Muscle of back (tissue), 11 donors: ENCODE measurements around the gene ELMO2. TPM values are rescaled to one million over a fixed set of nuclear protein-coding genes. Genes with fewer than 3 reads are reported as not detected.
A peak's percentile ranks its signal among the peaks of the same experiment; 100 is the strongest.

Source experiments
- DNase-seq, 3 donors: peaks; one replicate each; pipeline versions ENCODE4 v3.0.0 to v3.0.0-alpha.2; 2013
- polyA plus RNA-seq, 10 donors: library from polyadenylated mRNA; unstranded; fragments of 120-200 nt; gene quantifications; one replicate each; pipeline ENCODE4 v1.2.1, GENCODE V29; 2013; ENCODE audit not compliant: insufficient read length in 10 of 10

The ELMO2 gene
- polyA plus RNA-seq, 10 donors = 33.0 to 48.5 (median 41.1) TPM

- no peak for DNase-seq
These were observed 37.5 kb downstream of the ELMO2 start for GRCh38 chr20:46368902-46369268.

DNA sequence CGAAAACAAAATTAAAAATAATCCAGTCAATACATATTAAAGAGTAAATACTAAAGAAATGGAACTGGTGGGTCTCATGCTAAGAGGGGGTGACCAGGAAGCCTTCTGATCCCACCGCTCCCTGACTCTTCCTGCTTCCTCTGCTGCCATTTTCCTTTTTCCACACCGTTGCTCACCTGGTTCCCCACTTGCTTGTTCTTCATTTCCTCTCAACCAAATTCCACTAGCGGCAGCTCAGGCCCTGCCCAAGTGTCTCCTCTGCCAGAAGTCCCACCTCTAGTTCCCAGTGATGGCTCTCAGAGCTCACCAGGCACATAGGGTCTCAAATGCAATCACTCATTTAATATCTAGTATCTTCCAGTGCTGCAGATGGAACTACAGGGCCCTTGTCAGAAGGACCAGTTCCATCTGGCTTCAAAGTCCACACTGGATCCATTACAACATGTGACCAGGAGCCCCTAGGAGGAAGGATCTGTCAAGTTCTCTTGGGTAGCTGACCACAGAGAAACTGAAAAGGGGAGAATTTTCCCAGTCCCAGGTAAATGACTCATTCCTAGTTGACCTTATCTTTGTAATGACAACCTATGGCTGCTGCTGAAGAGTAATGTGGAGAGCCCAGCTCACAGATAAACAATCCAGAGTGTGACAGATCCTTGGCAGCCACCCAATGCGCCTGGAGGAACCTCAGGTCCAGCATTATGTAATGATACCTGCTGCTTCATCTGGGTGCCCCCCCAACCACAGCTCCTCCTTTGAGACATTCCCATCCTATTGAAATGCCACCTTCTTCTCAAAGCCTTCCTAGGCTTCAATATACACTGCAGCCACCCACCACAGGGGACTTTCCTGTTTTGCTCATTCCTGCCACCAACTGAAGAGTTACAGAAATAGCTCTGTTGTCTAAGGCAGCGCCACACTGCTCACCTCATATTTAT lies 38.2 kb downstream of the ELMO2 start:
- no peak for DNase-seq

DNA sequence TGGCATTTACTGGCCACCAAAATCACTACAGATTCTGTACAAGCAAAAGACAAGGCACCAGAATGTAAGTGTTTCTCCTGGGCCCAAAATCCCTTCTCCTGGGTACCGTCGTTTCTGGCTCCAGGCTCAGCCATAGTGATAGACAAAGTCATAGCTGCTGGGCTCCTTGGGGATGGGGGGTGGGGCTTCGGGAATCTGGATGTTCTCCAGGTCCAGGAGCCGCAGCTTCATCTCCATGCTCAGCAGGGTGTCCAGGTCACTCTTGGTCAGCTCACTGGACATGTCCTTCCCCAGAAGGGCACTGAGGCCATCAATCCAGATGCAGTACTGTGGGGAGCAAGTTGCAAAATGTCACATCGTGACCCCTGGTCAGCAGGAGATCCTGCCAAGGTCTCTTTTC lies 39.2 kb downstream of the ELMO2 start:
- no peak for DNase-seq

- DNase-seq = no peak
These were observed 39.6 kb downstream of the ELMO2 start for GRCh38 chr20:46366826-46367225.

DNA sequence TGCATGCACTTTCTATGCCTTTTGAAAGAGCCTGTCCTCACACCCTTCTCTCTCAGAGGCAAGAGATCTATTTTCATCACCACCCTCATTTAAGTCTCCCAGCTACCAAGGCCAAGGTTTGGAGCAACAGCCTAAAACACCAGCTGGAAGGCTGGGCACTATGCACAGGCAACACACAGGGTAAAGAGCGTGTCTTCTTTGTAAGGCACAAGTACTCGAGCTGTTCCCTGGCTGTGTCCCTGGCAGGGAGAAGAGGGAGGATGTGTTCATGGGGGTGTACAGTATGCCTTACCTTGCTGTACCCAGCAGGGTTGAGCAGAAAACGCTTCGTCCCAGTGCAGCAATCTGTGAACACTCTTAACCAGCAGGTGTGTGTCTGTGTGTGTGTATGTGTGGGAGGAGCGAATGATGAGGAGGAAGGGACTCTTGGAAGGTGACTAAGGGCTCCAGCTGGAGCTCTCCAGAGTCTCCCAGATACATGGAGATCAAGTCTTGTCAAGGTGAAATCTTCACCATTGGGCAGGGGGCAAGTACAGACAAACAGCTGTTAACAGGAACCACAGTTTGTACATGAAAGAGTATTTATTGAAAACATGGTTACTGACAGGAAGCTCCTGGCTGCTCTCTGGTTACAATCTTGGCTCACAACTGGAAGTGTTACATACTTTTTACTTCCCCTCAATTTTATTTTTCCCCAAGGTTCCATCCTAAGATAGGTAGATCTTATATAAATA lies 40.8 kb downstream of the ELMO2 start:
- no peak for DNase-seq

- DNase-seq = no peak
These were observed 41.5 kb downstream of the ELMO2 start for GRCh38 chr20:46364670-46365486.

DNA sequence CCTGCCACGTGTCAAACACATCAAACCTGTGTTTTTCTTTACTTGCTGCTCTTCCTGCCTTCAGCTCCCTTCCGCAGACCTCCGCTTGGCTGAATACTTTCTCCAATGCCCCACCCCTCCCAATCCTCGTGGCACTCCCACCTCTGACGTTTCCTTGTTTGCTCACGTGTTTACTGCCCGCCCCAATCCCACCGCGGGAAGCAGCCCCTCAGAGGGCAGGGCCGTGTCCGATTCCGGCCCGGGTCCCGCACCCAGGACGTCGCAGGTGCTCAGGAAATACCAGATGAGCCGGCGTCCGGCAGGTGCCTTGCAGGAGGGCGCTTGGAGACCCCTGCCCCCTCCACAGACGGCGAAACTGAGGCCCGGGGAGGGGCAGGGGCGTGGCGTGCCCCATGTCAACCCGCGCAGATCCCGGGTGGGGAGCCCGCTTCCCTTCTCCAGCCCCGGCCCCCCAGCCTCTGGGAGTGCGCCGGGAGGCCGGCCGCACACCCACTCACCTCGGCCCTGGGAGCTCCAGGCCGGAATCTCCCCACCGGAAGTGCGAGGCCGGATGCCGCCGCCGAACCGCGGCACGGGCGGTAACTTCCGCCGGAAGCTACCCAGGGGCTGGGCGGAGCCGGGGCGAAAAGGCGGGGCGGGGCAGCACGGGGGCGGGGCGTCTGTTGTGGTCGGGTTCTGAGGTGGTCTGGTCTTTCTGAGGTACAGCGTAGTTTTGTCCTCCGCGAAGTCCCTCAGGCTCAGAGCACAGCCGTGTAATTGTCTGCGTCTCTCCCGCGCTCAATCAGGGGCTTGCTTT lies 42.3 kb downstream of the ELMO2 start:
- DNase-seq = peak; percentile 83 to 95 (median 92)

GRCh38 chr20:46362921-46363867 lies 43.2 kb downstream of the ELMO2 start:
- DNase-seq = no peak

DNA sequence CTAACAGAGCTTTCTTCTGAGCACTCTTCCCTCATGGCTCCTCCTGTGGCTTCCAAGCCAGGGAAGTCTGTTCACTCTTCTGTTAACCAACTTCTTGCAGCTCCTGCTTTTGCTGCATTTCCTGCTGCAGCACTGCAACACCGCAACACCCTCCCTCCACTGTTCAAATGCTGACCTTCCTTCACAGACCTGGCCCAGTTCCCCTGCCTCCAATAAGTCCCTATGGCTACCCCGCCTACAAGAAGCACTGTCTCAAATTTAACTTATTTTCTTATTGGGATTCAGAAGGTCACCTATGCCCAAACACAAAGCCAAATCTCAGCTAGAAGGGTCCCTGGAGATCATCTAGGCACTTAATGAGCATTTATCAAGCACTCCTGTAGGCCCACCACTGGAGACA lies 44.6 kb downstream of the ELMO2 start:
- DNase-seq = no peak

- DNase-seq = no peak
These were observed 45.0 kb downstream of the ELMO2 start for GRCh38 chr20:46361381-46361780.

GRCh38 chr20:46359233-46359751 lies 47.1 kb downstream of the ELMO2 start:
- DNase-seq = no peak

DNA sequence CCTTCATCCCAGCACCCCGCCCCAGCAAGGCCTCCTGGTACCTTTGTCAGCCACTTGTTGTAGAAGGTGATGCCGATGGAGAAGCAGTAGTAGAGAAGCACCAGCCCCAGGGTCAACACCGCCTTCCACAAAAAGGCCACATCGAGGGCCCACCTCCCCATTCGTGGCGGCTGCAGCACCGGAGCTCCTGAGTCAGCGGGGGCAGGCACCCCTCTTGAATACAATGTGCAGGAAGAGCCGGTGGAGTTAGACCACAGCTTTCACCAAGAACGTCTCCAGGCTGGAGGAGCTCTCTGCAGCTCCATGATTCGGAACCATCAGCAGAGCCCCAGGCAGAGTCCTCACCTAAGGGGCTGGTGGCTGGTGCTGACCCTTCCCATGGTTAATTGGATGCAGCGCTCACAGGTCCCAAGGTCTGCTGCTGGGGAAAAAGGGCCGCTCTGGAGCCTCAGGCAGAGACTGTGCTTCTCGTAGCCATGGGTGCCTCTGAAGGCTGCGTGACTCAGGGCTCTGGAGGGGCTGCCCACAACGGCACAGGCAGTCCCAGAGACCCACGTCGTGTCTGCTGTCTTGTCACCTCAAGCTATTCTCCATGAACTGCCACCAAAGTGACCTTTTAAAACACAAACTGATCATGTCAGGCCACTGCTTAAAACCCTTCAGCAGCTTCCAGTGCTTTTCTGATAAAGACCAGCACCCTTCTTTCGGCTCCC lies 47.9 kb downstream of the ELMO2 start:
- DNase-seq = no peak

GRCh38 chr20:46357030-46357514 lies 49.3 kb downstream of the ELMO2 start:
- peak in 1 of 3 donors; percentile 28 for DNase-seq

- DNase-seq = no peak
These were observed 50.0 kb downstream of the ELMO2 start for GRCh38 chr20:46356195-46357029.

- DNase-seq = no peak
These were observed 50.6 kb downstream of the ELMO2 start for GRCh38 chr20:46355778-46356177.

DNA sequence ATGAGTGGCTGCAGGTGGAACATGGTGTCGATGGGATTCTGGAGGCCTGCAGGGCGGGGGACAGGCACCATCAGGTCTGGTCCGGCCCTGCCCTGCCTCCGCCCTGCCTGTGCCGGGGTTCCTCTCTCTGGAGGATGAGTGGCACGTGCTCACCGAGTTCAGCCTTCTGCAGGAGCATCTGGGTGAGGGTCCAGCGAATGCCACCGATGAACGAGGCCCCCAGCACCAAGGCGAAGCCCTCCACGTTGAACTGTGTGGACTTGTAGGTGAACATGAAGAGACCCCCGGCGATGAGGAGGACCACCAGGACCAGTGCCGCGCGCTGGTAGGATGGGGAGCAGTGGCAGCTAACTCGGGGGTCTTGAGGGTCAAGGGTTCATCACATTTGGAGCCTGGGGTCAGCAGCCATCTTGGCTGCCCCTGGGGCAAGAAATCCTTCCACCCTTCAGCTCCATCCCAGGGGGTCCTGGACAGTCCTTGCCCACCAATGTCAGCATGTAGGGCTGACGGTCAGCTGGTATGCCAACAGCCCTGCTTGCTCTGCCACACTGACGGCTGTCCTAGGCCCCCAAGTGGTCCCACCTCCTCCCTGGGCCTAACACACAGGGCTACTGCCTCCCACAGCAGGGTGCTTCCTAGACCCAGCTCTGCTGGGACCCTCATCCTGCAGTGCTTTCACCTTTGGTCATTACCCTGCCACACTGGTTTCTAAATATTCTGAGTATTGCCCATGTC lies 51.3 kb downstream of the ELMO2 start:
- no peak for DNase-seq

DNA sequence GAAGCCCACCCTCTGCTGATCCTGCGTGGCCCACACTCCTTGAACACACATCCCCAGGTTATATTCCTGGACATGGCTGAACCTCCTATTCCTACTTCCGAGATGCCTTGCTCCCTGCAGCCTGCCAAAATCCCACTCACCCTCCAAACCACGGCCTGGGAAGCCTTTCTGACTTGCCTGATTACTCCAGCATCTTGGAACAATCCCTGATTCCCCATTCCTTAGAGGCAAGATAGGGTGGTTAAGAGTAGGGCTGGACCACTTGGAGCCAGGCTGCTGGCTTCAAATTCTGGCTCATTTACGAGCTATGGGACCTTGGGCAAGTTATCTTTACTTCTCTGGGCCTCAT lies 52.2 kb downstream of the ELMO2 start:
- DNase-seq = no peak
